D721Med (cell line): ENCODE data around the gene PTCSC3.

ENCODE experiments used
- DNase-seq: peaks from one replicate; pipeline ENCODE4 v3.0.0; 2011; ENCODE audit warnings: low spot score; ENCODE audit not compliant: insufficient read length
- FAIRE-seq: peaks from 2 replicates; lab custom pipeline; 2011; peaks lifted over from hg19 to GRCh38; lab: Jason Lieb, UNC
- CTCF ChIP-seq: IDR thresholded peaks from 2 replicates; pipeline ENCODE4 v1.5.1; 2012; ENCODE audit warnings: mild to moderate bottlenecking, control low read depth; ENCODE audit not compliant: insufficient read depth; ENCODE audit errors: missing control alignments

Gene PTCSC3

DNA sequence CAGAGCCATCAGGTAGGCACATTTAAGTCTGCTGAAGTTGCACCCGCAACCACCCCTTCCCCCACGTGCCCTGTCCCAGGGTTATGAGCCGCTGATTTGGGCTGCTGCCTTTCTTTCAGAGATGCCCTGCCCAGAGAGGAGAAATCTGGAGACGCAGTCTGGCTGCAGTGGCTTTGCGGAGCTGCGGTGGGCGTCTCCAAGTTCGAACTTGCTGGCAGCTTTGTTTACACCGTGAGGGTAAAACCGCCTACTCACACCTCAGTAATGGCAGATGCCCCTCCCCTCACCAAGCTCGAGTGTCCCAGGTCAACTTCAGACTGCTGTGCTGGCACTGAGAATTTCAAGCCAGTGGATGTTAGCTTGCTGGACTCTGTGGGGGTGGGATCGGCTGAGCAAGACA lies 14.7 kb downstream of the PTCSC3 start:
- DNase-seq (no peak), FAIRE-seq (no peak)
- no peak for TF ChIP-seq CTCF

GRCh38 chr14:36151335-36151734 lies 25.2 kb downstream of the PTCSC3 start:
- DNase-seq (no peak), FAIRE-seq (no peak)
- TF ChIP-seq CTCF, result no peak

DNA sequence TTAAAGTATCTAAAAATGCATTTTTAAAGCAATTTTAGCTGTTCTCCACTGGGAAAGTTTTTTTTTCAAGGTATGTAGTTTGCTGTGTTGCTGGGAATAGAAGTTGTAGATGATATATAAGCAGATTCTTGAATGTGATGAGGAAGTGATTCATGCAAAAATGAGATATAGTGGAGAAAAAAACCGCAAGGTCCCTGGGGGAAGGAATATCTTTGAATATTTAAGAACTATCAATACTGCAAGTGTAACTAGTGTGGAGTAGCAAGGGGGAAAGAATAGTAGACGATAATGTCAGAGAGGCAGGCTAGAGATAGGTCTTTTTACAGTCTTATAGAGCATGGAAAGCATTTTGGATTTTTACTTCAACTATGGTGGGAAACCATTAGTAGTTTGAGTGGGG lies 42.5 kb downstream of the PTCSC3 start:
- FAIRE-seq (no peak), DNase-seq (no peak)
- no peak for TF ChIP-seq CTCF

- DNase-seq (no peak), FAIRE-seq (no peak)
- TF ChIP-seq CTCF, result no peak
Observed at GRCh38 chr14:36132826-36133225, 43.7 kb downstream of the PTCSC3 start.

DNA sequence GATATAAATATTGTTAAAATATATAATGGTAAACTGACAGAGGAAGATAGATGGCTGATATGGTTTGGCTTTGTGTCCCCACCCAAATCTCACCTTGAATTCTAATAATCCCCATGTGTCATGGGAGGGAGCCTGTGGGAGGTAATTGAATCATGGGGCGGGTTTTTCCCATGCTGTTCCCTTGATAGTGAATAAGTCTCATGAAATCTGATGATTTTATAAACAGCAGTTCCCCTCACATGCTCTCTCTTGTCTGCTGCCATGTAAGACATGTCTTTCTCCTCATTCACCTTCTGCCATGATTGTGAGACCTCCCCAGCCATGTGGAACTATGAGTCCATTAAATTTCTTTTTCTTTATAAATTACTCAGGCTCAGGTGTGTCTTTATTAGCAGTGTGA lies 46.3 kb downstream of the PTCSC3 start:
- no peak for DNase-seq
- FAIRE-seq, result no peak
- no peak for TF ChIP-seq CTCF

DNA sequence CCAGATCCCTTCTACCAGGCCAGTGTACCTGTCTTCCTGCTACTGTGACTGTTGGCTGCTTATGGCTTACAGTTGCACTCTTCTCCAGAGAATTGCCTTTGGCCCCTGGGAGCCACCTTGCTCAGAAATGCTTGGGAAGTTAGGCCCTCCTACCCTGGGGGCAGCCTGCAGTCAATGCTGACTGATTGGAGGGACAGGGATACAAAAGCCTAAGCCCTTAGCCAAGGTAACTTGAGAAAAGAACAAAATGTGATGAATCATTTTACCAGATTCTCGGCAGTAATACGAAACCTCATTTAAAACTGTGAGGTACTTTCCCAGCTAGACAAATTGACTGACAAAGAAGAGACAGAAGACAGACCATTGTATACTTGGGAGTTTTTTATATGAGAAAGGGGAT lies 47.3 kb downstream of the PTCSC3 start:
- no peak for TF ChIP-seq CTCF
- FAIRE-seq, result no peak
- DNase-seq, result no peak

- no peak for TF ChIP-seq CTCF
- FAIRE-seq, result no peak
- DNase-seq, result no peak
Observed at GRCh38 chr14:36113341-36113740, 63.2 kb downstream of the PTCSC3 start.
